ENCODE data around the gene MIB2. TPM values are rescaled to one million over a fixed set of nuclear protein-coding genes. Genes with fewer than 3 reads are reported as not detected.

Gene MIB2
- total RNA-seq, 1 experiment from 2014 or later: 32.4 TPM

GRCh38 chr1:1627261-1627828 is 12.0 kb downstream of the MIB2 start:
- Mint-ChIP-seq H3K27ac (ENCODE audit: unreplicated experiment) (no peak overlapping the region), H3K9me3 (ENCODE audit: unreplicated experiment) (no peaks in the 10 kb centered on the region), H3K36me3 (ENCODE audit: insufficient read depth, unreplicated experiment) (peaks cover 13% of the 10 kb centered on the region), H3K4me3 (ENCODE audit: unreplicated experiment) (no peak overlapping the region), H3K4me1 (ENCODE audit: low read depth, unreplicated experiment) (no peaks in the 10 kb centered on the region), H3K27me3 (ENCODE audit: insufficient read depth, unreplicated experiment) (no peaks in the 10 kb centered on the region)
- TF ChIP-seq, protein P1, sequence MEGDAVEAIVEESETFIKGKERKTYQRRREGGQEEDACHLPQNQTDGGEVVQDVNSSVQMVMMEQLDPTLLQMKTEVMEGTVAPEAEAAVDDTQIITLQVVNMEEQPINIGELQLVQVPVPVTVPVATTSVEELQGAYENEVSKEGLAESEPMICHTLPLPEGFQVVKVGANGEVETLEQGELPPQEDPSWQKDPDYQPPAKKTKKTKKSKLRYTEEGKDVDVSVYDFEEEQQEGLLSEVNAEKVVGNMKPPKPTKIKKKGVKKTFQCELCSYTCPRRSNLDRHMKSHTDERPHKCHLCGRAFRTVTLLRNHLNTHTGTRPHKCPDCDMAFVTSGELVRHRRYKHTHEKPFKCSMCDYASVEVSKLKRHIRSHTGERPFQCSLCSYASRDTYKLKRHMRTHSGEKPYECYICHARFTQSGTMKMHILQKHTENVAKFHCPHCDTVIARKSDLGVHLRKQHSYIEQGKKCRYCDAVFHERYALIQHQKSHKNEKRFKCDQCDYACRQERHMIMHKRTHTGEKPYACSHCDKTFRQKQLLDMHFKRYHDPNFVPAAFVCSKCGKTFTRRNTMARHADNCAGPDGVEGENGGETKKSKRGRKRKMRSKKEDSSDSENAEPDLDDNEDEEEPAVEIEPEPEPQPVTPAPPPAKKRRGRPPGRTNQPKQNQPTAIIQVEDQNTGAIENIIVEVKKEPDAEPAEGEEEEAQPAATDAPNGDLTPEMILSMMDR (IDR thresholded peaks at IDR 0.05; ENCODE audit: insufficient read depth in 1 of 2, low read depth in 1 of 2, low read length in 1 of 2, severe bottlenecking in 1 of 2, unreplicated experiment in 1 of 2): no peak
- H3K9me3 ChIP-seq: no peaks in the 10 kb centered on the region
- ChIA-PET CTCF (no interaction called here), POLR2A (no interaction called here)
- no peaks in the 10 kb centered on the region for H3K36me3 ChIP-seq (ENCODE audit: control insufficient read depth, insufficient read depth, low read length)
- no TSS peak for BruUV-seq (replicated peaks)
- no peaks in the 10 kb centered on the region for H3K27me3 ChIP-seq (replicated peaks; ENCODE audit: control insufficient read depth, insufficient read depth, low read length)
- intact Hi-C loops (cut with micrococcal nuclease; ENCODE audit: unreplicated experiment): no loop called here
- DNase-seq: no peak
- no peaks in the 10 kb centered on the region for H3K4me1 ChIP-seq
- no peak overlapping the region for H3K4me3 ChIP-seq (ENCODE audit: low read depth, low read length)

- Histone ChIP-seq H3K9me3 (no peaks in the 10 kb centered on the region), H3K4me1 (no peaks in the 10 kb centered on the region), H3K27me3 (replicated peaks; ENCODE audit: control insufficient read depth, insufficient read depth, low read length) (no peaks in the 10 kb centered on the region), H3K36me3 (ENCODE audit: control insufficient read depth, insufficient read depth, low read length) (no peaks in the 10 kb centered on the region), H3K4me3 (ENCODE audit: low read depth, low read length) (no peak overlapping the region)
- TF ChIP-seq, protein P1 (IDR thresholded peaks at IDR 0.05; ENCODE audit: insufficient read depth in 1 of 2, low read depth in 1 of 2, low read length in 1 of 2, severe bottlenecking in 1 of 2, unreplicated experiment in 1 of 2): no peak
- DNase-seq: no peak
- ChIA-PET CTCF (no interaction called here), POLR2A (no interaction called here)
- no peak overlapping the region for H3K4me3 Mint-ChIP-seq (ENCODE audit: unreplicated experiment)
- H3K9me3 Mint-ChIP-seq (ENCODE audit: unreplicated experiment): no peaks in the 10 kb centered on the region
- H3K36me3 Mint-ChIP-seq (ENCODE audit: insufficient read depth, unreplicated experiment): peaks cover 13% of the 10 kb centered on the region
- no peaks in the 10 kb centered on the region for H3K4me1 Mint-ChIP-seq (ENCODE audit: low read depth, unreplicated experiment)
- no peaks in the 10 kb centered on the region for H3K27me3 Mint-ChIP-seq (ENCODE audit: insufficient read depth, unreplicated experiment)
- intact Hi-C loops (cut with micrococcal nuclease; ENCODE audit: unreplicated experiment): no loop called here
- no TSS peak for BruUV-seq (replicated peaks)
- H3K27ac Mint-ChIP-seq (ENCODE audit: unreplicated experiment): no peak overlapping the region
These were observed 12.8 kb downstream of the MIB2 start for GRCh38 chr1:1627829-1628753.

DNA sequence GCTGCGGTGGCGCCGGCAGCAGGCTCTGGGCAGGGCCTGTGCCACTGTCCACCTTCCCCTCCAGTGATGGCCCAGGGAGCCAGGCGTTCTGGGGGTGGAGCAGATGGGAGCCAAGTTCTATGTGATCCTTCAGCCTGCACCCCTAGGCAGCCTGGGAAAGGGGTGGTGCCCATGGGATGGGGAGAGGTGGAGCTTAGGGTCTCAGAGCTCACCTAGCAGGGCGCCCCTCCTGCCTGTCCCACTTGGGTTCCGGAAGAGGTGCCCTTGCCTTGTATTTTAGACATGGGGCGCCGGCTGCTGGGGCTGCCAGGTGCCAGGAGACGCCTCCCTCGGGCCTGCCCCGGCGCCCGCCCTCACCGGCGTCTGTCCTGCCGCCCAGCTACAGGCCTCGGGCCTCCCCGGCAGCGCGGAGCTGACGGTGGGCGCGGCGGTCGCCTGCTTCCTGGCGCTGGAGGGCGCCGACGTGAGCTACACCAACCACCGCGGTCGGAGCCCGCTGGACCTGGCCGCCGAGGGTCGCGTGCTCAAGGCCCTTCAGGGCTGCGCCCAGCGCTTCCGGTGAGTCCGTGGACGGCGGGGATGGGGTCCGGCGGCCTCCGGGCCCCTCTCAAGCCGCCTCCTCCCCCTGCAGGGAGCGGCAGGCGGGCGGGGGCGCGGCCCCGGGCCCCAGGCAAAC is 13.6 kb downstream of the MIB2 start:
- POLR2A ChIA-PET: no interaction called here
- no peak overlapping the region for H3K4me3 ChIP-seq (ENCODE audit: low read depth, low read length)

More for the DNA sequence above, 13.6 kb downstream of the MIB2 start:
- H3K4me3 Mint-ChIP-seq (ENCODE audit: unreplicated experiment): no peak overlapping the region
- no peak overlapping the region for H3K27ac Mint-ChIP-seq (ENCODE audit: unreplicated experiment)
- no peaks in the 10 kb centered on the region for H3K9me3 Mint-ChIP-seq (ENCODE audit: unreplicated experiment)
- no peaks in the 10 kb centered on the region for H3K27me3 ChIP-seq (replicated peaks; ENCODE audit: control insufficient read depth, insufficient read depth, low read length)
- intact Hi-C loops (cut with micrococcal nuclease; ENCODE audit: unreplicated experiment): no loop called here
- TF ChIP-seq, protein P1 (IDR thresholded peaks at IDR 0.05; ENCODE audit: insufficient read depth in 1 of 2, low read depth in 1 of 2, low read length in 1 of 2, severe bottlenecking in 1 of 2, unreplicated experiment in 1 of 2): no peak
- no peaks in the 10 kb centered on the region for H3K4me1 ChIP-seq
- peaks cover 13% of the 10 kb centered on the region for H3K36me3 Mint-ChIP-seq (ENCODE audit: insufficient read depth, unreplicated experiment)
- H3K4me1 Mint-ChIP-seq (ENCODE audit: low read depth, unreplicated experiment): no peaks in the 10 kb centered on the region
- H3K36me3 ChIP-seq (ENCODE audit: control insufficient read depth, insufficient read depth, low read length): no peaks in the 10 kb centered on the region
- no peaks in the 10 kb centered on the region for H3K9me3 ChIP-seq
- CTCF ChIA-PET: no interaction called here
- no peaks in the 10 kb centered on the region for H3K27me3 Mint-ChIP-seq (ENCODE audit: insufficient read depth, unreplicated experiment)
- DNase-seq: no peak
- no TSS peak for BruUV-seq (replicated peaks)

All from Caco-2 (cell line).